WTC11 (cell line): ENCODE measurements around the gene DOK4. TPM values are rescaled to one million over a fixed set of nuclear protein-coding genes. Genes with fewer than 3 reads are reported as not detected.
A peak's percentile ranks its signal among the peaks of the same experiment; 100 is the strongest.

Experiments used
- ATAC-seq: fragments of 200-7000 bp; cut with Tn5 transposase; 2 replicates; pipeline ENCODE4 v1.10.0; 2021; ENCODE audit warnings: mild to moderate bottlenecking, moderate library complexity
- CTCF ChIA-PET: fragments of 300-600 bp; sonication (Branson Sonifier 250); formaldehyde crosslinking; loops from one replicate; lab custom pipeline; 2021; ENCODE audit warnings: antibody characterized with exemption; lab: Charles Lee
- POLR2A ChIA-PET: fragments of 350-600 bp; sonication (Branson Sonifier 250); formaldehyde crosslinking; loops from one replicate; lab custom pipeline; 2021; ENCODE audit warnings: antibody characterized with exemption; lab: Charles Lee
- DNase-seq: peaks from one replicate; pipeline ENCODE4 v3.0.0; 2021; ENCODE audit warnings: low spot score
- H3K27ac Mint-ChIP-seq: 2 replicates; pipeline ENCODE4 v1.8.0; 2021; ENCODE audit warnings: mixed read lengths
- H3K27me3 Mint-ChIP-seq: 2 replicates; pipeline ENCODE4 v1.8.0; 2021; ENCODE audit warnings: low read depth, mild to moderate bottlenecking, moderate library complexity, mixed read lengths
- H3K36me3 Mint-ChIP-seq: 2 replicates; pipeline ENCODE4 v1.8.0; 2021; ENCODE audit warnings: mixed read lengths
- H3K4me1 Mint-ChIP-seq: 2 replicates; pipeline ENCODE4 v1.8.0; 2022; ENCODE audit warnings: mixed read lengths
- H3K4me3 Mint-ChIP-seq: 2 replicates; pipeline ENCODE4 v1.8.0; 2021; ENCODE audit warnings: mild to moderate bottlenecking, moderate library complexity, mixed read lengths
- H3K9me3 Mint-ChIP-seq: 2 replicates; pipeline ENCODE4 v1.8.0; 2021; ENCODE audit warnings: mixed read lengths
- AR ChIP-seq: fragments of 250-450 bp; sonication (Bioruptor Pico); IDR thresholded peaks from 2 replicates; pipeline ENCODE4 v1.9.0; 2021; ENCODE audit warnings: mild to moderate bottlenecking
- ATF2 ChIP-seq: sonication (generic); formaldehyde crosslinking; IDR thresholded peaks from 2 replicates; pipeline ENCODE4 v1.8.1; 2022; ENCODE audit warnings: low read depth, missing genetic modification reagents, borderline replicate concordance
- CREB1 ChIP-seq: sonication (generic); formaldehyde crosslinking; IDR thresholded peaks from 2 replicates; pipeline ENCODE4 v1.8.0; 2023; ENCODE audit warnings: mild to moderate bottlenecking, missing genetic modification reagents
- E2F5 ChIP-seq: sonication (generic); formaldehyde crosslinking; IDR thresholded peaks from 2 replicates; pipeline ENCODE4 v1.8.1; 2022; ENCODE audit warnings: mild to moderate bottlenecking, moderate library complexity, missing genetic modification reagents
- ESRRA ChIP-seq: sonication (generic); formaldehyde crosslinking; IDR thresholded peaks from 2 replicates; pipeline ENCODE4 v1.8.1; 2022; ENCODE audit warnings: mild to moderate bottlenecking, missing genetic modification reagents, borderline replicate concordance
- ETV6 ChIP-seq: sonication (generic); formaldehyde crosslinking; IDR thresholded peaks from 2 replicates; pipeline ENCODE4 v1.8.1; 2022; ENCODE audit warnings: mild to moderate bottlenecking, missing genetic modification reagents
- GABPB1 ChIP-seq: sonication (generic); formaldehyde crosslinking; IDR thresholded peaks from 2 replicates; pipeline ENCODE4 v1.8.1; 2023; ENCODE audit warnings: mild to moderate bottlenecking, missing genetic modification reagents
- HMGXB4 ChIP-seq: sonication (generic); formaldehyde crosslinking; IDR thresholded peaks from 2 replicates; pipeline ENCODE4 v1.8.1; 2023; ENCODE audit warnings: mild to moderate bottlenecking, moderate library complexity, missing genetic modification reagents
- JAZF1 ChIP-seq: fragments of 250-450 bp; sonication (Bioruptor Pico); IDR thresholded peaks from 2 replicates; pipeline ENCODE4 v1.9.0; 2021; ENCODE audit warnings: moderate library complexity, mild to moderate bottlenecking, inconsistent platforms
- KAT7 ChIP-seq: sonication (generic); formaldehyde crosslinking; IDR thresholded peaks from 2 replicates; pipeline ENCODE4 v1.8.1; 2023; ENCODE audit warnings: missing genetic modification reagents, mild to moderate bottlenecking, borderline replicate concordance
- MXD4 ChIP-seq: fragments of 250-450 bp; sonication (Bioruptor Pico); IDR thresholded peaks from 2 replicates; pipeline ENCODE4 v1.8.0; 2021; ENCODE audit warnings: mild to moderate bottlenecking, moderate library complexity, borderline replicate concordance
- PRDM15 ChIP-seq: sonication (generic); formaldehyde crosslinking; IDR thresholded peaks from 2 replicates; pipeline ENCODE4 v1.8.0; 2022; ENCODE audit warnings: missing genetic modification reagents
- PREB ChIP-seq: sonication (generic); formaldehyde crosslinking; IDR thresholded peaks from 2 replicates; pipeline ENCODE4 v1.8.1; 2022; ENCODE audit warnings: mild to moderate bottlenecking, missing genetic modification reagents, moderate library complexity, borderline replicate concordance
- RELA ChIP-seq: sonication (generic); formaldehyde crosslinking; IDR thresholded peaks from 2 replicates; pipeline ENCODE4 v1.8.1; 2022; ENCODE audit warnings: missing genetic modification reagents, mild to moderate bottlenecking, borderline replicate concordance
- SMAD3 ChIP-seq: sonication (generic); formaldehyde crosslinking; IDR thresholded peaks from 2 replicates; pipeline ENCODE4 v1.8.0; 2022; ENCODE audit warnings: missing genetic modification reagents, mild to moderate bottlenecking, borderline replicate concordance
- ZBTB21 ChIP-seq: sonication (generic); formaldehyde crosslinking; IDR thresholded peaks from 2 replicates; pipeline ENCODE4 v1.8.1; 2023; ENCODE audit warnings: mild to moderate bottlenecking, missing genetic modification reagents, borderline replicate concordance
- ZNF138 ChIP-seq: sonication (generic); formaldehyde crosslinking; conservative IDR thresholded peaks from 2 replicates; pipeline ENCODE4 v1.8.1; 2022; ENCODE audit warnings: mild to moderate bottlenecking, moderate library complexity, missing genetic modification reagents
- ZNF263 ChIP-seq: sonication (generic); formaldehyde crosslinking; IDR thresholded peaks from 2 replicates; pipeline ENCODE4 v1.8.1; 2022; ENCODE audit warnings: low read depth, mild to moderate bottlenecking, moderate library complexity, missing genetic modification reagents
- ZNF396 ChIP-seq: fragments of 250-450 bp; sonication (Bioruptor Pico); IDR thresholded peaks from 2 replicates; pipeline ENCODE4 v1.8.0; 2021; ENCODE audit warnings: mild to moderate bottlenecking, moderate library complexity, borderline replicate concordance
- ZNF671 ChIP-seq: fragments of 250-450 bp; sonication (Bioruptor Pico); IDR thresholded peaks from 2 replicates; pipeline ENCODE4 v1.8.0; 2021; ENCODE audit warnings: mild to moderate bottlenecking
- total RNA-seq: library from RNA; stranded (reverse); gene quantifications from 3 replicates; pipeline ENCODE4 v1.2.3, GENCODE V29; 2021

Gene DOK4
- total RNA-seq, 1 experiment from 2014 or later = 25.0 TPM

GRCh38 chr16:57513371-57514102 lies 27.2 kb upstream of the DOK4 start:
- no peak overlapping the region for H3K27ac Mint-ChIP-seq

GRCh38 chr16:57512296-57513001 lies 26.2 kb upstream of the DOK4 start:
- ChIA-PET CTCF (interaction anchor here (0.7 to 1.4 kb wide), 5 partner anchors 10 to 50 kb away, joined by 3 to 6 read pairs (median 3); no protein-coding TSS in a partner anchor), POLR2A (no interaction called here)

More at GRCh38 chr16:57513371-57514102, 27.2 kb upstream of the DOK4 start:
- H3K4me1 Mint-ChIP-seq = peaks cover 5% of the 10 kb centered on the region; the same call in 1 of the 2 replicates
- no peaks in the 10 kb centered on the region for H3K27me3 Mint-ChIP-seq
- DNase-seq (no peak), ATAC-seq (no peak; the same call in 1 of the 2 replicates)
- no peaks in the 10 kb centered on the region for H3K36me3 Mint-ChIP-seq
- TF ChIP-seq RELA (CRISPR knock-in tag) (no peak), KAT7 (no peak), HMGXB4 (CRISPR knock-in tag) (no peak), CREB1 (CRISPR knock-in tag) (no peak), JAZF1 (CRISPR knock-in tag) (no peak), GABPB1 (no peak), ZNF671 (CRISPR knock-in tag) (no peak), ESRRA (CRISPR knock-in tag) (no peak), ZNF396 (no peak), ZNF263 (no peak)
- no peaks in the 10 kb centered on the region for H3K9me3 Mint-ChIP-seq
- CTCF ChIA-PET = interaction anchor here (0.6 to 1.3 kb wide), 4 partner anchors 38 to 156 kb away, joined by 3 to 5 read pairs (median 3); partner anchors contain the start of gene POLR2C
- no peak overlapping the region for H3K4me3 Mint-ChIP-seq
- POLR2A ChIA-PET = no interaction called here

More at GRCh38 chr16:57512296-57513001, 26.2 kb upstream of the DOK4 start:
- no peaks in the 10 kb centered on the region for H3K27me3 Mint-ChIP-seq
- ATAC-seq = no peak
- H3K4me1 Mint-ChIP-seq = peaks cover 9% of the 10 kb centered on the region
- H3K4me3 Mint-ChIP-seq = no peak overlapping the region
- H3K27ac Mint-ChIP-seq = peak overlapping the region; percentile 3; the same call in 1 of the 2 replicates
- no peaks in the 10 kb centered on the region for H3K9me3 Mint-ChIP-seq
- no peaks in the 10 kb centered on the region for H3K36me3 Mint-ChIP-seq
- TF ChIP-seq ZBTB21 (CRISPR knock-in tag) = no peak
- no peak for TF ChIP-seq ATF2 (CRISPR knock-in tag)
- no peak for TF ChIP-seq ZNF138 (CRISPR knock-in tag)
- TF ChIP-seq MXD4 (CRISPR knock-in tag) = no peak
- TF ChIP-seq AR (CRISPR knock-in tag) = no peak
- TF ChIP-seq E2F5 (CRISPR knock-in tag) = no peak
- TF ChIP-seq SMAD3 (CRISPR knock-in tag) = no peak
- TF ChIP-seq ETV6 (CRISPR knock-in tag) = no peak
- TF ChIP-seq PREB (CRISPR knock-in tag) = no peak
- no peak for TF ChIP-seq PRDM15 (CRISPR knock-in tag)
- TF ChIP-seq, all 79 proteins: peak for 0
- DNase-seq = no peak
